ENCODE results near the gene HNF1A. TPM values are rescaled to one million over a fixed set of nuclear protein-coding genes. Genes with fewer than 3 reads are reported as not detected.

Gene HNF1A
- total and polyA plus RNA-seq, 2 of the 13 experiments (the other 11 are each of a cell fraction or from before 2014, with no cell fraction given), result 13.4 to 34.7 TPM

DNA sequence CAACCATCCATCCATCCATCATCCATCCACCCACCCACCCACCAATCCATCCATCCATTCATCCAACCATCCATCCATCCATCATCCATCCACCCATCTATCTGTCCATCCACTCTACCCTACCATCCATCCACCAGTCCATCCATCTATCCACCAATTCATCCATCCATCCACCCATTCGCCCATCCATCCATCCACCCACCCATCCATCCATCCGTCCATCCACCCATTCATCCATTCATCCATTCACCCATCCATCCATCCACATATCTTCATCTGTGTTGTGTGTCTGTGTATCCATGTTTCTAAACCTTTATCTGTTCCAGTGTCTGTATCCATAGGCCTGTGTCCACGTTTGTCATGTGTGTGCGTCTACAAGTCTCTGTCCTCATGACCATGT lies 9.9 kb downstream of the HNF1A start:
- no peak for DNase-seq (ENCODE audit: low spot score)
- 97% methylated on average over 4 of the region's 4 CpGs for WGBS (ENCODE audit: low lambda C conversion rate)
- no peak for FAIRE-seq
- in situ Hi-C loops (cut with HindIII; ENCODE audit: extremely low pct_ligation_motif_present, low pct_unique_long_range_greater_than_20kb) (no loop called here), intact Hi-C loops (cut with micrococcal nuclease; ENCODE audit: unreplicated experiment) (no loop called here)
- Histone ChIP-seq H3K9ac (ENCODE audit: insufficient read depth, low read depth, low read length) (no peak overlapping the region), H4K20me1 (ENCODE audit: insufficient read depth, low read length) (no peaks in the 10 kb centered on the region), H3K36me3 (replicated peaks in 1 of 2; ENCODE audit: control insufficient read depth in 1 of 2, insufficient read depth in 2 of 2, low read length in 2 of 2) (peaks cover 22 to 41% of the 10 kb centered on the region in 2 experiments), H3K9me3 (ENCODE audit: low read length) (no peaks in the 10 kb centered on the region), H3K4me3 (replicated peaks in 1 of 3; ENCODE audit: insufficient read depth in 1 of 3, low read depth in 2 of 3, low read length in 3 of 3) (no peak overlapping the region), H3K4me1 (ENCODE audit: insufficient read depth, low read length) (peaks cover 29% of the 10 kb centered on the region), H3K79me2 (ENCODE audit: insufficient read depth, low read length) (peaks cover 12% of the 10 kb centered on the region), H3K27me3 (ENCODE audit: control insufficient read depth in 1 of 2, insufficient read depth in 2 of 2, low read length in 2 of 2) (no peaks in the 10 kb centered on the region), H2AFZ (ENCODE audit: low read length) (no peak overlapping the region), H3K27ac (ENCODE audit: extremely low read length, insufficient read depth, low read length) (no peak overlapping the region), H3K4me2 (ENCODE audit: low read depth, low read length) (no peak overlapping the region)
- POLR2A ChIA-PET, result no interaction called here
- CTCF ChIA-PET (ENCODE audit: low intra/inter-chr PET ratio, low total read pairs), result no interaction called here
- no TSS peak for BruUV-seq (replicated peaks)
- ATAC-seq, result no peak
- TF ChIP-seq POLR2G (IDR thresholded peaks at IDR 0.05; ENCODE audit: low read depth, low read length) (no peak), REPIN1 (CRISPR knock-in tag; IDR thresholded peaks at IDR 0.05; ENCODE audit: borderline replicate concordance, low read depth) (no peak), SMARCE1 (IDR thresholded peaks at IDR 0.05; ENCODE audit: borderline replicate concordance) (no peak), TBX3 (IDR thresholded peaks at IDR 0.05; ENCODE audit: borderline replicate concordance) (no peak)
- TF ChIP-seq, protein P1, sequence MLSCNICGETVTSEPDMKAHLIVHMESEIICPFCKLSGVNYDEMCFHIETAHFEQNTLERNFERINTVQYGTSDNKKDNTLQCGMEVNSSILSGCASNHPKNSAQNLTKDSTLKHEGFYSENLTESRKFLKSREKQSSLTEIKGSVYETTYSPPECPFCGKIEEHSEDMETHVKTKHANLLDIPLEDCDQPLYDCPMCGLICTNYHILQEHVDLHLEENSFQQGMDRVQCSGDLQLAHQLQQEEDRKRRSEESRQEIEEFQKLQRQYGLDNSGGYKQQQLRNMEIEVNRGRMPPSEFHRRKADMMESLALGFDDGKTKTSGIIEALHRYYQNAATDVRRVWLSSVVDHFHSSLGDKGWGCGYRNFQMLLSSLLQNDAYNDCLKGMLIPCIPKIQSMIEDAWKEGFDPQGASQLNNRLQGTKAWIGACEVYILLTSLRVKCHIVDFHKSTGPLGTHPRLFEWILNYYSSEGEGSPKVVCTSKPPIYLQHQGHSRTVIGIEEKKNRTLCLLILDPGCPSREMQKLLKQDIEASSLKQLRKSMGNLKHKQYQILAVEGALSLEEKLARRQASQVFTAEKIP (CRISPR knock-in tag; IDR thresholded peaks at IDR 0.05; ENCODE audit: borderline replicate concordance), result no peak
- TF ChIP-seq, protein P2, sequence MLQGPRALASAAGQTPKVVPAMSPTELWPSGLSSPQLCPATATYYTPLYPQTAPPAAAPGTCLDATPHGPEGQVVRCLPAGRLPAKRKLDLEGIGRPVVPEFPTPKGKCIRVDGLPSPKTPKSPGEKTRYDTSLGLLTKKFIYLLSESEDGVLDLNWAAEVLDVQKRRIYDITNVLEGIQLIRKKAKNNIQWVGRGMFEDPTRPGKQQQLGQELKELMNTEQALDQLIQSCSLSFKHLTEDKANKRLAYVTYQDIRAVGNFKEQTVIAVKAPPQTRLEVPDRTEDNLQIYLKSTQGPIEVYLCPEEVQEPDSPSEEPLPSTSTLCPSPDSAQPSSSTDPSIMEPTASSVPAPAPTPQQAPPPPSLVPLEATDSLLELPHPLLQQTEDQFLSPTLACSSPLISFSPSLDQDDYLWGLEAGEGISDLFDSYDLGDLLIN (CRISPR knock-in tag; IDR thresholded peaks at IDR 0.05; ENCODE audit: borderline replicate concordance), result no peak
- TF ChIP-seq, protein P3, sequence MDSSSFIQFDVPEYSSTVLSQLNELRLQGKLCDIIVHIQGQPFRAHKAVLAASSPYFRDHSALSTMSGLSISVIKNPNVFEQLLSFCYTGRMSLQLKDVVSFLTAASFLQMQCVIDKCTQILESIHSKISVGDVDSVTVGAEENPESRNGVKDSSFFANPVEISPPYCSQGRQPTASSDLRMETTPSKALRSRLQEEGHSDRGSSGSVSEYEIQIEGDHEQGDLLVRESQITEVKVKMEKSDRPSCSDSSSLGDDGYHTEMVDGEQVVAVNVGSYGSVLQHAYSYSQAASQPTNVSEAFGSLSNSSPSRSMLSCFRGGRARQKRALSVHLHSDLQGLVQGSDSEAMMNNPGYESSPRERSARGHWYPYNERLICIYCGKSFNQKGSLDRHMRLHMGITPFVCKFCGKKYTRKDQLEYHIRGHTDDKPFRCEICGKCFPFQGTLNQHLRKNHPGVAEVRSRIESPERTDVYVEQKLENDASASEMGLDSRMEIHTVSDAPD (CRISPR knock-in tag; IDR thresholded peaks at IDR 0.05), result no peak
- TF ChIP-seq, protein P4, sequence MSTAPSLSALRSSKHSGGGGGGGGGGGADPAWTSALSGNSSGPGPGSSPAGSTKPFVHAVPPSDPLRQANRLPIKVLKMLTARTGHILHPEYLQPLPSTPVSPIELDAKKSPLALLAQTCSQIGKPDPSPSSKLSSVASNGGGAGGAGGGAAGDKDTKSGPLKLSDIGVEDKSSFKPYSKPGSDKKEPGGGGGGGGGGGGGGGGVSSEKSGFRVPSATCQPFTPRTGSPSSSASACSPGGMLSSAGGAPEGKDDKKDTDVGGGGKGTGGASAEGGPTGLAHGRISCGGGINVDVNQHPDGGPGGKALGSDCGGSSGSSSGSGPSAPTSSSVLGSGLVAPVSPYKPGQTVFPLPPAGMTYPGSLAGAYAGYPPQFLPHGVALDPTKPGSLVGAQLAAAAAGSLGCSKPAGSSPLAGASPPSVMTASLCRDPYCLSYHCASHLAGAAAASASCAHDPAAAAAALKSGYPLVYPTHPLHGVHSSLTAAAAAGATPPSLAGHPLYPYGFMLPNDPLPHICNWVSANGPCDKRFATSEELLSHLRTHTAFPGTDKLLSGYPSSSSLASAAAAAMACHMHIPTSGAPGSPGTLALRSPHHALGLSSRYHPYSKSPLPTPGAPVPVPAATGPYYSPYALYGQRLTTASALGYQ (CRISPR knock-in tag; IDR thresholded peaks at IDR 0.05), result no peak

All from HepG2 (cell line).